ENCODE data around the gene PXDN. TPM values are rescaled to one million over a fixed set of nuclear protein-coding genes. Genes with fewer than 3 reads are reported as not detected.

PXDN gene
- total and polyA plus RNA-seq, 2 donors (not counting 1 experiment from before 2014, with no cell fraction given): 0.21 to 1.4 TPM

GRCh38 chr2:1688859-1689258 is 55.5 kb downstream of the PXDN start:
- H3K27ac Mint-ChIP-seq: no peak overlapping the region
- no peaks in the 10 kb centered on the region for H3K4me1 Mint-ChIP-seq
- no peak for DNase-seq

GRCh38 chr2:1688161-1688560 is 56.2 kb downstream of the PXDN start:
- Histone ChIP-seq H3K27ac (ENCODE audit: low read length in 2 of 2) (no peak overlapping the region), H3K36me3 (replicated peaks in 1 of 2; ENCODE audit: control extremely low read depth in 1 of 2, control insufficient read depth in 1 of 2, extremely low read depth in 1 of 2, insufficient read depth in 2 of 2, low read length in 1 of 2) (no peaks in the 10 kb centered on the region), H3K27me3 (replicated peaks in 1 of 4; ENCODE audit: control extremely low read depth in 1 of 4, control insufficient read depth in 3 of 4, insufficient read depth in 4 of 4, low read length in 3 of 4) (no peaks in the 10 kb centered on the region), H3K4me1 (ENCODE audit: control insufficient read depth in 2 of 2, insufficient read depth in 2 of 2, low read length in 2 of 2) (no peaks in the 10 kb centered on the region), H2AFZ (ENCODE audit: insufficient read depth, low read depth, low read length, poor library complexity, severe bottlenecking) (no peak overlapping the region), H3K9ac (ENCODE audit: low read length) (no peak overlapping the region), H3K4me2 (replicated peaks; ENCODE audit: low read depth, low read length, poor library complexity, severe bottlenecking) (no peak overlapping the region), H3K4me3 (ENCODE audit: control extremely low read depth in 1 of 5, extremely low read depth in 1 of 5, insufficient read depth in 1 of 5, low read depth in 2 of 5, low read length in 4 of 5) (no peak overlapping the region), H3K9me3 (ENCODE audit: control extremely low read depth in 1 of 3, control insufficient read depth in 2 of 3, insufficient read depth in 1 of 3, low read length in 2 of 3) (peaks cover 0 to 7% (median 0%) of the 10 kb centered on the region in 3 donors), H3K79me2 (ENCODE audit: control insufficient read depth, insufficient read depth, low read length) (no peaks in the 10 kb centered on the region), H4K20me1 (ENCODE audit: control insufficient read depth, insufficient read depth, low read length, poor library complexity, severe bottlenecking) (no peaks in the 10 kb centered on the region)
- ChIA-PET POLR2A (no interaction called here), CTCF (no interaction called here)
- Mint-ChIP-seq H3K4me3 (no peak overlapping the region), H3K27ac (no peak overlapping the region), H3K9me3 (ENCODE audit: insufficient read depth) (no peaks in the 10 kb centered on the region), H3K4me1 (no peaks in the 10 kb centered on the region), H3K27me3 (no peaks in the 10 kb centered on the region)
- intact Hi-C loops (cut with micrococcal nuclease): no loop called here
- 100% methylated on average over 11 of the region's 11 CpGs for WGBS (ENCODE audit: insufficient coverage)
- TF ChIP-seq CTCF (IDR thresholded peaks at IDR 0.05) (no peak), EZH2 (IDR thresholded peaks at IDR 0.05; ENCODE audit: borderline replicate concordance, insufficient read depth, low read depth, low read length, poor library complexity, severe bottlenecking) (no peak)
- ATAC-seq (ENCODE audit: low read depth) (no peak), DNase-seq (no peak)

More at GRCh38 chr2:1688859-1689258, 55.5 kb downstream of the PXDN start:
- no peak overlapping the region for H3K9ac ChIP-seq (ENCODE audit: low read length)
- H3K4me2 ChIP-seq (replicated peaks; ENCODE audit: low read depth, low read length, poor library complexity, severe bottlenecking): no peak overlapping the region
- H4K20me1 ChIP-seq (ENCODE audit: control insufficient read depth, insufficient read depth, low read length, poor library complexity, severe bottlenecking): no peaks in the 10 kb centered on the region
- H3K4me1 ChIP-seq (ENCODE audit: control insufficient read depth in 2 of 2, insufficient read depth in 2 of 2, low read length in 2 of 2): no peaks in the 10 kb centered on the region
- ChIA-PET POLR2A (no interaction called here), CTCF (no interaction called here)
- ATAC-seq (ENCODE audit: low read depth): no peak
- peaks cover 0 to 9% (median 0%) of the 10 kb centered on the region in 3 donors for H3K9me3 ChIP-seq (ENCODE audit: control extremely low read depth in 1 of 3, control insufficient read depth in 2 of 3, insufficient read depth in 1 of 3, low read length in 2 of 3)
- no peaks in the 10 kb centered on the region for H3K79me2 ChIP-seq (ENCODE audit: control insufficient read depth, insufficient read depth, low read length)
- Mint-ChIP-seq H3K27me3 (no peaks in the 10 kb centered on the region), H3K9me3 (ENCODE audit: insufficient read depth) (no peaks in the 10 kb centered on the region), H3K4me3 (no peak overlapping the region)
- no peak for TF ChIP-seq CTCF (IDR thresholded peaks at IDR 0.05)
- no peak overlapping the region for H3K4me3 ChIP-seq (ENCODE audit: control extremely low read depth in 1 of 5, extremely low read depth in 1 of 5, insufficient read depth in 1 of 5, low read depth in 2 of 5, low read length in 4 of 5)
- H2AFZ ChIP-seq (ENCODE audit: insufficient read depth, low read depth, low read length, poor library complexity, severe bottlenecking): no peak overlapping the region
- H3K27ac ChIP-seq (ENCODE audit: low read length in 2 of 2): no peak overlapping the region
- no peaks in the 10 kb centered on the region for H3K36me3 ChIP-seq (replicated peaks in 1 of 2; ENCODE audit: control extremely low read depth in 1 of 2, control insufficient read depth in 1 of 2, extremely low read depth in 1 of 2, insufficient read depth in 2 of 2, low read length in 1 of 2)
- intact Hi-C loops (cut with micrococcal nuclease): no loop called here
- H3K27me3 ChIP-seq (replicated peaks in 1 of 4; ENCODE audit: control extremely low read depth in 1 of 4, control insufficient read depth in 3 of 4, insufficient read depth in 4 of 4, low read length in 3 of 4): no peaks in the 10 kb centered on the region
- WGBS (ENCODE audit: insufficient coverage): 97% methylated on average over 6 of the region's 10 CpGs
